Hepatic stellate cell (primary cell): ENCODE data around the gene SCT.
"Not testable (repeated sequence)": the region's sequence is repeated elsewhere in the genome, so short reads cannot be mapped to it uniquely, and the experiment has no call there.

Experiments
- DNase-seq: peaks from one replicate; pipeline ENCODE4 v3.0.0; 2011; ENCODE audit warnings: low spot score

SCT gene, protein sequence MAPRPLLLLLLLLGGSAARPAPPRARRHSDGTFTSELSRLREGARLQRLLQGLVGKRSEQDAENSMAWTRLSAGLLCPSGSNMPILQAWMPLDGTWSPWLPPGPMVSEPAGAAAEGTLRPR

DNA sequence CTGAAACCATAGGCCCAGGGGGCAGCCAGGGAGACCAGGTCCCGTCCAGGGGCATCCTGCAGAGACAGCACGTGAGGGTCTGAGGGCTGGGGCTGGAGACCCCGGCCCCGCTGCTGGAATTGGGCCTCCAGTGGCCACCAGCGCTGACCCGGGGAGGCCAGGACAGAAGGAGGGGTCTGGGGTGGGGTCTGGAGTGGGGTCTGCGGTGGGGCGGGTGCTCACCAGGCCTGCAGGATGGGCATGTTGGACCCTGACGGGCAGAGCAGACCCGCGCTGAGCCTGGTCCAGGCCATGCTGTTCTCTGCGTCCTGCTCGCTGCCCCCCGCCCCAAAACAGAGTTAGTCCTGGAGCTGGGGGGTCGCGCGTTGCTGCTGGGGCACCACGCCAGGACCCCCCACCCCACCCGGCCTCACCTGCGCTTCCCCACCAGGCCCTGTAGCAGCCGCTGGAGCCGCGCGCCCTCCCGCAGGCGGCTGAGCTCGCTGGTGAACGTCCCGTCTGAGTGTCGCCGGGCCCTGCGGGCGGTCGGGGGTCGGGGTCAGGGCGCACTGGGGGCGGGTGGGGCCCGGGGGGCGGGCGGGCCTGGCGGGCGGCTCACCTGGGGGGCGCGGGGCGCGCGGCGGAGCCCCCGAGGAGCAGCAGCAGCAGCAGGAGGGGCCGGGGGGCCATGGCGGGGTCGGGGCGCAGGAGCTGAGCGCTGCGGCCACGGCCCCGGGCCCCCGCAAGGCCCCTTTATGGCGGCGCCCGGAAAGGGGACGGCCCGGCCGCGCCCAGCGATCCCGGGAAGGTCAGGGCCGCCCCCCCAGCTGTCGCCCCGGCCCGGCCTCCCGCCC lies at the start of gene SCT:
TSS of gene SCT (minus strand) at position 707 of the 833 bp plus-strand sequence. CDS start at position 669, 38 bp downstream.
- no peak for DNase-seq

DNA sequence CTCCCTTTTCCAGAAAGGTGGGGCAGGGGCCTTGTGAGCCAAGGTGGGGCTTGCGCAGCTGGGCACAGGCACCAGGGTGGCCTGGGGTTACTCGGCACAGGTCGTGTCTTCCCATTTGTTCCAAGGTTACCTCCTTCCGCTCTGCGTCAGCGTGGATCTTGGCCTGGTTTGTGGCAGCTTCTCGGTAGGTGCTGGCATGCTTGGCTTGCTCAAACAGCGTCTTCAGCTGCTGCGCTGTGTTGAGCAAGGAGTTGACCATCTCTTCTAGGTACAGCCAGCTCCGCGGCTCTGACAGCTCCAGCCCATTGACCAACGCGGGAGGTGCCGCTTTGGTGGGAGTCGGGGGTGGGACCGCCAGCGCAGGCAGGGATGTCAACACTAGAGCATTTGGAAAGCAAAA lies 47.4 kb upstream of the SCT start:
- DNase-seq: no peak

DNA sequence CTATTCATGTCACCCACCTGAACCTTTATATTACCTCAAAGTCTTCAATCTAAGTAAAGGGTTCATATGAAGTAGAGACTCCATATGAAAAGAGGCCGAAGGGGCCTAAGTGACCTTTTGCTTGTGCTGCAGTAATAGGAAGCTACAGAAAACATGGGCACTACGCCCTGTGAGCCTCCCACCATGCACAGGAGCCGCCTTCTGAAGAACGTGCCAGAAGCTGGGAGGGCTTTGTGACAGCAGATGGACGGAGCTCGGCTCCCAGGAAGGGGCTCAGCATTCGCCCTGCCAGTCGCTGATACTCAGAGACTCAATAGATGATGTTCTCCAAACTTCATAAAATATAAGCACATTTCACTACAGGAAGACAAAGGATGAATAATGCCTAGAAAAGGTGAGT lies 46.9 kb upstream of the SCT start:
- DNase-seq: no peak

DNA sequence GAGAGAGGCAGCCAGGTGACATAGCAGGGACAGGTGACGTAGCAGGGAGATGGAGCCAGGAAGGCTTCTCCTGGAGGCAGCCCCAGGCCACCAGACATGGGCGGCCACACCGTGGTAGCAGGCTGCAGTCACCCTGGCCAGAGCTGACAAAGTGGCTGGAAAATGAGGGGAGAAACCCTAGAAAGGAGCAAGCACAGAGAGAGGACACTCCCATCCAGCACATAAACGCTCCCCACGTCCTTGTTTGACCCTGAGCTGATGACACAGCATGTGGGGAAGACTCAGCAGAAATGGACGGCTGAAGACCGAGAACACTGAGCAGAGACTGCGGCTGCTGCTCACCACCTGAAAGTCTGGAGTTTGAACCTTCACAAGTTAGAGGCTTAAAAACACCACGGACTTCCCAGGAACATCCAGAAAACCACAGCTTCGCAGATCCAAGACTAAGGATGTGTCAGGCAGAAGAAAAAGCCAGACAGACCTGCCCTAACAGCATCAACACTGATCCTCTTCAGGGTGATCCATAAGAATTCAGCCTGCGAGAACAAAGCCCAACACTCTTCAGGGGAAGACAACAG lies 38.8 kb upstream of the SCT start:
- DNase-seq: no peak

DNA sequence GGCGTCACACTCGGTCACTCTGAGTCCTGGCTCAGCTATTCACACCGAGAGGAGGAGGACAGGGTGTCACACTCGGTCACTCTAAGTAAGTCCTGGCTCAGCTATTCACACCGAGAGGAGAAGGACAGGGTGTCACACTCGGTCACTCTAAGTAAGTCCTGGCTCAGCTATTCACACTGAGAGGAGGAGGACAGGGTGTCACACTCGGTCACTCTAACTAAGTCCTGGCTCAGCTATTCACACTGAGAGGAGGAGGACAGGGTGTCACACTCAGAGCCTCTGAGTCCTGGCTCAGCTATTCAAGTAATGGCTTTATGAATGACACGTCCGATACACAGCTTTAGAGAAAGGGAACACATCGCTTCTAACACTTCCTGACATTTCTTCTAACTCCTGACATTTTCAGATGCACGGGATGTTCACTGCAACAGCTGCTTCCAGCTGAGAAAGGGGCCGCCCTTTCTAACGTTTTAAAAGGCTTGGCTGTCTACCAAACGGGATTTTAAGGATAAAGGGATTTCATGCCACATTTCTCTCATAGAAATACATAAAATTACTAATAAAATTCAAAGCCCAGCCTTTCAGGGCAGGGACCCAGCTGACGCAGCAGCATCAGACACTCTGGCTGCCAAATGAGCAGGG lies 38.2 kb upstream of the SCT start:
- DNase-seq: no peak

DNA sequence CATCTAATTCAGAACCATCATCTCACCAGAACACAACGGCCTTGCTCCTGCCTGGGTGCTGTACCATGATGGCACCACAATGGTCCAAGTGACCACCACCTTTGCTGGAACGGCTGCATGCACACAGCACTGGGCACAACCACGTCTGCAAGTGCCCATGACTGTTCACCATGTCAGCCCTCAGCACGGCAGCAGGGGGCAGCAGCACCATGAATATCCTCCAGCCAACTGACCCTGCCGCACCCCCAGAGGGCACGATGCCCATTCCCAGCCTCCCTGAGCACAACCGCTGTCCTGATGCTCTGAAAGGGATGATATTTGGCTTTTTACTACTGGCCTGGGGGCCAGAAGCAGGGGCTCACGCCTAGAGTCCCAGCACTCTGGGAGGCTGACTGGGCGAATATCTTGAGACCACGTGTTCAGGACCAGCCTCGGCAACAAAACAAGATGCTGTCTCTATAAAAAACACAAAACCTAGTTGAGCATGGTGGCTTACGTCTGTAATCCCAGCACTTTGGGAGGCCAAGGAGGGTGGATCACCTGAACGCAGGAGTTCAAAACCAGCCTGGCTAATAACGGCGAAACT lies 35.8 kb upstream of the SCT start:
- DNase-seq: peak; percentile 87

DNA sequence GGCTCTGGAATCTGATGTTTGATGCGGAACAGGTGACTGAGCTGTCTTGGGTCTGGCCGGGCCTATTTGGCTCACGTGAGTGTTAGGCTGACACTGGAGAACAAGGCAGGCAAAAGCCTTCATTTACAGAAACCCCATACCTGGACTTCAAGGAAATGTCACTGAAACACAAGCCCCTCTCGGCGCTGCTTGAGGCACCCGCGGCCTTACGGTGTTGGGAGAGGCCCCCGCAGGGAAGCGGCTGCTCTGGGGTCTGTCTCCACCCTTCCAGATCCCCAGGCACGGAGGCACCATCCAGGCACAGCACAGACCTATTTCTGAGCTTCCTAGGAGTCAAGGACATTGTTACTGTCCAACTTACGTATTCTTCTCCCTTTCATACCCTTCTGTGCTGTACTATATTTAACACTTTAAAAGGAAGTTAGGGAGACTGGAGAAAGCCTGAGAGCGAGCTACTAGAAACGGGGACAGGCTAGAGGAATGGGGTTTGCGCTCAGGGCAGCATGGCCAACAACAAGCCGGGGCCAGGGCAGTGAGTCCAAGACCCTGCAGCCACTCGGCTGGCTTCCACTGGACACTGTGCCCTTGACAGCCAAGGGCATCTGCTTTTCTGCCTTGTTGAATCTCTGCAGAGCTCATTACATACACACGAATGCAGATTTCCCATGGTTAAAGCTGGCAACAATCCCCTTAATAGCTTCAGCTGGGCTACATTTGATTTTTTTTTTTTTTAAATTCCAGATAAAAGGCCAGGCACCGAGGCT lies 33.9 kb upstream of the SCT start:
- DNase-seq: no peak

DNA sequence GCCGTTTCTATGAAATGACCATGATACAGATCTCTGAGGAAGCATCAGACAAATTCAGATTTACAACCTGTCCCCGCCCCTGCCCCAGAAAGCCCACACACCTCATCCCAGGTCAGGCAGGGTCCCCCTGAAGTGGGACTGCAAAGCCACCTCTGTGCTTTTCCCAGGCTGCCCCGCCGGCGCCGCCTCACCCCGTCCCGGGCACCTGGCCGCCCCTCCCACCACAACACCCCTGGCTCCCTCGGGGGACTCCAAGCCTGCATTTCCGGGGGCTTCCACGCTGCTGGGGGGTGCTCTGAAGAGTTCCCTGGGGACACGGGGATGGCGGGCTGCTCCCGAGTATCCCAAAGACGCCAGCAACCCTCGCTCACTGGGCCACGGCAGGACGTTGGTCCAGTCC lies 33.3 kb upstream of the SCT start:
- no peak for DNase-seq

DNA sequence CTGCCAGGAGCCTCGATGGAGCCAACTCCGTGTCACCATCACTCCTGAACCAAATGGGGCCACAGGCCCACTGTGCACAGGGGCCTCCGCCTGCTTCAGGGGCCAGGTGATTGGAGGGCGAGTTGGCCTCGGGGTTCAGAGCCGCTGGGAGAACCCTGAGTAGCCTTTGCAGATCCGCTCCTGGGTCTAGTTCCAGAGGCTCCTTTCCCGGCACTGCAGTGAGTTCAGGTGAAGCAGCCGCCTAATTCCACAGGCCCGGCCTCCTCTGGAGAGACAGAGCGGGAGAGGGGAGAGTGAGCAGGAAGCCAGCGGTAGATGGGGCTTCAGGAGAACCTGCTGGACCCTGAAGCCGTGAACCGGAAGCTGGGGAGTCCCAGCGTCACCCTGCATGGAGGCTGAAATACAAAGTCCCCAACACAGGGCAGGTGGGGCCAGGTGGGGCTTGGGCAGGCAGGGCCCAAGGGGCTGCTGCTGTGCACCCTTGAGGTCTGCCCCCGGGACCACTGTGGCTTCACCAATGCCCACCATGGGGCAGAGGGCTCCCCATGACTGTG lies 32.6 kb upstream of the SCT start:
- DNase-seq: no peak

DNA sequence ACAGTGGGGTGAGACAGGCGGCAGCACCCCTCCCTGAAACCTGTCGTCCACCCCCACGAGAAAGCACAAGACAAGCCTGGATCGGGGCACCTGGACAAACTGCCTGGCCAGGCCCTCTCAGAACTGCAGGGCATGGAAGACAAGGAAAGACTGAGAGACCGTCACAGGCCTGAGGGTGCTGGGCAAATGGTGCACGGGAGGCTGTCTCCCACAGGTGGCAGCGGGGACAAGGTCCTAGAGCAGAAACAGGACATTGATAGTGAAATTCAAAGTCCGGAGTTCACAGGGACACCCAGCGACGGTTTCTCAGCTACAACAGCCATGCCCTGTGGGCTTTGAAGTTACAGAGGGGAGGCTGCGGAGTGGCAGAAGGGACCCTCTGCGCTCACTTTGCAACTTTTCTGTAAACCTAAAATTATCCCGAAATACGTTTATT lies 30.7 kb upstream of the SCT start:
- DNase-seq: no peak

DNA sequence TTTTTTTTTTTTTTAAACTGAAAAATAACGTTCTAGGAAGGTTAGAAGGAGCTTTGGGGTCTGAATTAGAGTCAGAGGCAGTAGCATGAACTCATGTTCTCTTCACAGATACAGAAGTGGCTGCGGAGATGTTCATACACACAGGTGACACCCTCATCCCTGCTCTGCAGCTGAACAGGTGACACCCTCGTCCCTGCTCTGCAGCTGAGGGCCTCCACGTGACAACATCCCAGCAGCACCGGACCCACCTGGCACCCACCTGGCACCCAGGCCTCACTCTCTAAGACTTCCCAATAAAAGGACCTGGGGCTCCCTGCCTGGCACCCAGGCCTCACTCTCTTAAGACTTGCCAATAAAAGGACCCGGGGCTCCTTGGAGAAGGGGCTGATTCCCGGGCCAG lies 29.9 kb upstream of the SCT start:
- DNase-seq: no peak

DNA sequence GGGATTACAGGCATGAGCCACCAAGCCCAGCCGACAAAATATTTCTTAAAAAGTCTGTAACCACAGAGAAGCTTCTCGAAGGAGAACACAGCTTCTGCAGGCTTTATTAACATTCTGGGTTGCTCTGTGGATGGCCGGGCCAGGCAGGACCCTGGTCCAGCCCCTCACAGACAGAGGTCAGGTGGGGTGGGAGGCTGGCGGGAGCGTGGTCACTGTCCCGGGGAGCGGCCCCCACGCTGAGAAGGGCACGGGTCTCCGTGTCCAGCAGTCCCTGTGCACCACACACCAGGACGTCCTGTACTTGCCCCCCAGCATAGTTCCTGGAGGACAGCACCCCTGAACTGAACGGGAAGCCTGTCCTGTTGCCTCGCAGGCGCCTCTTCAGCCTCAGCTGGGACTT lies 29.4 kb upstream of the SCT start:
- DNase-seq: no peak

DNA sequence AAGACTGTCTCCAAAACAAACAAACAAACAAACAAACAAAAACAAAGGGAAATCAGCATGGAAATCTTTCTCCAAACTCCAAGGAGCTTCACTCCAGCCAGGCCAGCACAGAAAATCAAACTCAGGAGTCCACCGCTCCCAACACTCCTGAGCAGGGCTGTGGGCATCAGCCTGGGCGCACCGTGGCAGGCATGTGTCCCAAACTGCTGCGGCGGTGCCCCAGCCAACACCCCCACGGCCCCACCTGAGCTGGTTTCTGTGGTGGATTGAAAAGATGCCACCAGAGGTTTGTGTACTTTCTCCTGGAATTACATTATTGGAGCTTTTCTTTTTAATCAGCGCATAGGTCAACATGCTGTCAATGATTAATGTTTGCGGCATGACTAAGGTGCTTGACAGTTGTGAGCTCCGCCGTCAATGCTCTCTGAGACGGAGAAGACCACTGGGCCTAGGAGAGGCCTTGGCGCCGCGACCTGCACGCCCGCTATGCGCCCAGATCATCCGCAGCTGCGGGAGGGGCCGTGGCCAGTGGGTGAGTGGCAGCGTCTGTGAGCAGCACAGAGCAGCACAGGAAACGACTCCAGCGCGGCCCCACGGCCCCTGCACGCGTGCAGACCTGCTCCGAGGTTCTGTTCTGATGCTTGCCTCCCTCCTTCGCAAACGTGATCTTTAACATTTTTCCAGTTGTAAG lies 28.2 kb upstream of the SCT start:
- DNase-seq: no peak

DNA sequence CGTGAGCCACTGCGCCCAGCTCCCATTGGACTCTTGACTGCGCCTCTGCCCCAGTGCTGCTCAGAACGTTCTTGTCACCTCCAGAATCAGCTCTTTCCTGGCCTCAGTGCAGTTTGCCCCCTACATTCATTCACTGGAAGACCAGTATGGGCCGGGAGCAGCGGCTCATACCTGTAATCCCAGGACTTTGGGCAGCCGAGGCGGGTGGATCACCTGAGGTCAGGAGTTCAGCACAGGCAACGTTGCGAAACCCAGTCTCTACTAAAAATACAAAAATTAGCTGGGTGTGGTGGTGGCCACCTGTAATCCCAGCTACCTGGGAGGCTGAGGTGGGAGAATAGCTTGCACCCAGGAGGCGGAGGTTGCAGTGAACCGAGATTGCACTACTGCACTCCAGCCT lies 27.5 kb upstream of the SCT start:
- DNase-seq: not testable (repeated sequence)

DNA sequence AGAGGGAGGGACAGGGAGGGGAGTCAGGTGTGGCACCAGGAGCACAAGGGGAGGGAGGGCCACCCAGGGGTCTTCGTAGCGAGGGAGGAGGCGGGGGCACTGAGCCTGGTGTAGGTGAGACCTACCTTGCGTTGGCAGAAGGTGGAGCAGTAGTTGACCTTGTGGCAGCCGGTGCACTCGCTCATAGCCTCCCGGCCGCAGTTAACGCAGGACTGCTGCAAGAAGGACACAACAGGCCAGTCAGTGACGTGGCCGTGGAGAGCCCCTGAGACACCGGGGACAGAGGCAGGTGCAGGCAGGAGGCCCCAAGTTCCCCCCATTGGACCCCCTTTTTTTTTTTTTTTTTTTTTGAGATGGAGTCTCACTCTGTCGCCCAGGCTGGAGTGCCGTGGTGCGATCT lies 26.9 kb upstream of the SCT start:
- no peak for DNase-seq

DNA sequence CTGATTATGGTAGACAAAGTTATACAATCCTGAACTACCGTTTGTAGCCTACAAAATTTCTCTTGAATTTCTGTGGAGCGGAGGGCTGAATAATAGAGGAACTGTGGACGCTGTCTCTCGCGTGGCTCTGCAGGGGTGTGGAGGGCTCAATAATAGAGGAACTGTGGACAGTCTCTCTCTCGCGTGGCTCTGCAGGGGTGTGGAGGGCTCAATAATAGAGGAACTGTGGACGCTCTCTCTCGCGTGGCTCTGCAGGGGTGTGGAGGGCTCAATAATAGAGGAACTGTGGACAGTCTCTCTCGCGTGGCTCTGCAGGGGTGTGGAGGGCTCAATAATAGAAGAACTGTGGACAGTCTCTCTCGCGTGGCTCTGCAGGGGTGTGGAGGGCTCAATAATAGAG lies 26.2 kb upstream of the SCT start:
- DNase-seq: not testable (repeated sequence)

DNA sequence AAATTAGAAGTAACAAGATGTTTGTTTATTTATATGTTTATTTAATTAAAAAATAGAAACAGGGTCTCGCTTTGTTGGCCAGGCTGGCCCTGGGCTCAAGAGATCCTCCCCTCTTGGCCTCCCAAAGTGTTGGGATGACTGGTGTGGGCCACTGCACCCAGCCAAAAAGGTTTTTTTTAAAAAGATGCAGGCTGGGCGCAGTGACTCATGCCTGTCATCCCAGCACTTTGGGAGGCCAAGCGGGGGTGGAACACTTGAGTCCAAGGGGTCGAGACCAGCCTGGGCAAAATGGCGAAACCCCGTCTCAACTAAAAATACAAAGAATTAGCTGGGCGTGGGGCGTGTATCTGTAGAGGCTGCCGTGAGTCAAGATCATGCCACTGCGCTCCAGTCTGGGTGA lies 23.5 kb upstream of the SCT start:
- DNase-seq: no peak

DNA sequence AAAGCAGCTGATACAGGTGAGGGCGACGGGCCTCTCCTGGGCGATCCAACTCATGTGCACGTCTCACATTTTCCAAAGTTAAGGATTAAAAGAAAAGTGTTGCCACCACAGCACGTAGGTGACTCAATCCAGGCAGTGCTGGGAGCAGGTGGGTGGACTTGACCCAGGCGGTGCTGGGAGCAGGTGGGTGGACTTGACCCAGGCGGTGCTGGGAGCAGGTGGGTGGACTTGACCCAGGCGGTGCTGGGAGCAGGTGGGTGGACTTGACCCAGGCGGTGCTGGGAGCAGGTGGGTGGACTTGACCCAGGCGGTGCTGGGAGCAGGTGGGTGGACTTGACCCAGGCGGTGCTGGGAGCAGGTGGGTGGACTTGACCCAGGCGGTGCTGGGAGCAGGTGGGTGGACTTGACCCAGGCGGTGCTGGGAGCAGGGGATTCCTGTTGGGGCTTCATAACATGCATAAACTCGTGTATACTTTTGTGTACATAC lies 20.7 kb upstream of the SCT start:
- not testable (repeated sequence) for DNase-seq

DNA sequence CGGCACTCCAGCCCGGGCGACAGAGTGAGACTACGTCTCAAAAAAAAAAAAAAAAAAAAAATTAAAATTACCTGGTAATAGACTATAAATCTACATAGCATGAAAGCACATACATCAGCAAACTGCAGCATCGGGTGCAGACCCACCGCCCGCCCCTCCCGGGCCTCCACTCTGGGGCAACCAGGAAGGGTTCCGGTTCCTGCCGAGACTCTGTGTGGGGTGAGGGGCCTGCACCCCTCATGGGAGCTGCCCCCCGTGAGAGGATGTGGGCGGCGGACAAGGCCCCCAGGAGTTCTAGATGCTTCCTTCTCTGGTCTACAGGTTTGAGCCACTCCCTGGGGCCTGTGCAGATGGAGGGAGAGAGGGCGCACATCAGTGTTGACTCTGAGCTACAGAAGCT lies 19.2 kb upstream of the SCT start:
- no peak for DNase-seq

DNA sequence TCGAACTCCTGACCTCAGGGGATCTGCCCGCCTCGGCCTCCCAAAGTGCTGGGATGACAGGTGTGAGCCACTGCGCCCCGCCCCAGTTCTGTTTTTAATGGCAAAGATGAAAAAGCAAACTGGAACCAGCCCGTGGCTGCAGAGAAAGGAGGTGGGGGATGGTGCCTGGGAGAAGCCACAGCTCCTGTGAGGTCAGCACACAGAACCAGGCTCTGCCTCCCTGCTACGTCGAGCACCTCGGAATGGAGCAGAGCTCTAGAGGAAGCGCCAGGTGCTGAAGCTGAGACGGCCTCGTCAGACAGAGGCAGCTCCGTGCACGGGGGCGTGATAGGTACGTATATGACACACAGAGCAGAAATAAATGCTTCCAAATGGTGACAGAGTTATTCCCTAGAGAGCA lies 18.6 kb upstream of the SCT start:
- no peak for DNase-seq
